Measurements from ENCODE around the gene SCFD1. TPM values are rescaled to one million over a fixed set of nuclear protein-coding genes. Genes with fewer than 3 reads are reported as not detected.
"Not testable (repeated sequence)": the region's sequence is repeated elsewhere in the genome, so short reads cannot be mapped to it uniquely, and the experiment has no call there.

SCFD1 gene
- total RNA-seq, 6 experiments from 2014 or later: 26.5 to 44.6 (median 34.8) TPM

GRCh38 chr14:30678926-30679431 lies 56.9 kb downstream of the SCFD1 start:
- no peak overlapping the region for H3K4me3 ChIP-seq
- peaks cover 0 to 8% (median 0%) of the 10 kb centered on the region in 4 donors for H3K36me3 ChIP-seq
- ATAC-seq (no peak), DNase-seq (no peak)
- TF ChIP-seq POLR2A (IDR thresholded peaks at IDR 0.05): no peak
- TF ChIP-seq CTCF (IDR thresholded peaks at IDR 0.05): no peak
- no peaks in the 10 kb centered on the region for H3K27me3 ChIP-seq
- no peaks in the 10 kb centered on the region for H3K4me1 ChIP-seq
- no peaks in the 10 kb centered on the region for H3K9me3 ChIP-seq
- H3K27ac ChIP-seq: no peak overlapping the region
- intact Hi-C loops (cut with DNase I): no loop called here

- no peaks in the 10 kb centered on the region for H3K27me3 ChIP-seq
- ATAC-seq (no peak), DNase-seq (no peak)
- no peak overlapping the region for H3K4me3 ChIP-seq
- no peak for TF ChIP-seq CTCF (IDR thresholded peaks at IDR 0.05)
- no peak for TF ChIP-seq POLR2A (IDR thresholded peaks at IDR 0.05)
- intact Hi-C loops (cut with DNase I): no loop called here
- H3K4me1 ChIP-seq: no peaks in the 10 kb centered on the region
- peaks cover 0 to 8% (median 0%) of the 10 kb centered on the region in 4 donors for H3K36me3 ChIP-seq
- no peak overlapping the region for H3K27ac ChIP-seq
- no peaks in the 10 kb centered on the region for H3K9me3 ChIP-seq
These were observed 57.9 kb downstream of the SCFD1 start for GRCh38 chr14:30680036-30680435.

GRCh38 chr14:30680776-30681175 lies 58.7 kb downstream of the SCFD1 start:
- H3K27me3 ChIP-seq; intact Hi-C loops (cut with DNase I); H3K36me3 ChIP-seq; H3K4me3 ChIP-seq; H3K4me1 ChIP-seq; H3K9me3 ChIP-seq; DNase-seq; ATAC-seq; H3K27ac ChIP-seq: not testable (repeated sequence)
- 98% methylated on average over 5 of the region's 5 CpGs for WGBS (ENCODE audit: insufficient coverage, low coverage, low lambda C conversion rate, missing lambda C conversion rate)

DNA sequence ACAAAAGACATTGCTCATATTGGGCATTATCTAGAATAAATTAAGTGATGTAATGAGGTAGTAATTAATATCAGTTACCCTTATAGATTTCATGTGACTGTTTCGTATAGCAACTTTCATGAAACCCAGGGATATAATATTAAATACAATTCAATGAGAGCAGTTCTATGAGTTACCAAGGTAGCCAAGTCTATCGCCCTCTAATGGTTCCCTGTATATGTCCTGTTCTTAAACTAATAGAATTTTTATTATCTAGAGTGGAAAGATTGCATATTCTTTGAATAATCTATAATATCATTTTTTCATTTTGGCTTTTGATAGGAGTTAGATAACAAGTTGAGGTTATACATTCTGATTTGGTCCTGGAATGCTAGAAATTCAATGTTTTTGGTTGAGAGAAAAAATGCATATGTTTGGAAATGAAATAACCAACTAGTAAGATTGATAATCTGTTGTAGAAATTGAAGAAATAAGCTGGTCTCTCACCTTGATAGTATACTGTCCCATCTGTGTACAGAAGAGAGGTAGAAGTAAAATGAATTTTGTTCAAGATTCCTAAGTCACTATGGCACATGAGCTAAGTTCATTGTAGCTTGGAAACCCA lies 59.7 kb downstream of the SCFD1 start:
- Histone ChIP-seq H3K36me3 (peaks cover 0 to 8% (median 0%) of the 10 kb centered on the region in 4 donors), H3K27me3 (no peaks in the 10 kb centered on the region), H3K4me1 (no peaks in the 10 kb centered on the region), H3K4me3 (no peak overlapping the region), H3K9me3 (no peaks in the 10 kb centered on the region), H3K27ac (no peak overlapping the region)
- 92% methylated on average over 2 of the region's 2 CpGs for WGBS (ENCODE audit: insufficient coverage, low coverage, low lambda C conversion rate, missing lambda C conversion rate)
- intact Hi-C loops (cut with DNase I): no loop called here
- TF ChIP-seq CTCF (IDR thresholded peaks at IDR 0.05): peak; percentile 7 to 44 (median 32)
- TF ChIP-seq POLR2A (IDR thresholded peaks at IDR 0.05): no peak
- ATAC-seq (no peak), DNase-seq (no peak)

DNA sequence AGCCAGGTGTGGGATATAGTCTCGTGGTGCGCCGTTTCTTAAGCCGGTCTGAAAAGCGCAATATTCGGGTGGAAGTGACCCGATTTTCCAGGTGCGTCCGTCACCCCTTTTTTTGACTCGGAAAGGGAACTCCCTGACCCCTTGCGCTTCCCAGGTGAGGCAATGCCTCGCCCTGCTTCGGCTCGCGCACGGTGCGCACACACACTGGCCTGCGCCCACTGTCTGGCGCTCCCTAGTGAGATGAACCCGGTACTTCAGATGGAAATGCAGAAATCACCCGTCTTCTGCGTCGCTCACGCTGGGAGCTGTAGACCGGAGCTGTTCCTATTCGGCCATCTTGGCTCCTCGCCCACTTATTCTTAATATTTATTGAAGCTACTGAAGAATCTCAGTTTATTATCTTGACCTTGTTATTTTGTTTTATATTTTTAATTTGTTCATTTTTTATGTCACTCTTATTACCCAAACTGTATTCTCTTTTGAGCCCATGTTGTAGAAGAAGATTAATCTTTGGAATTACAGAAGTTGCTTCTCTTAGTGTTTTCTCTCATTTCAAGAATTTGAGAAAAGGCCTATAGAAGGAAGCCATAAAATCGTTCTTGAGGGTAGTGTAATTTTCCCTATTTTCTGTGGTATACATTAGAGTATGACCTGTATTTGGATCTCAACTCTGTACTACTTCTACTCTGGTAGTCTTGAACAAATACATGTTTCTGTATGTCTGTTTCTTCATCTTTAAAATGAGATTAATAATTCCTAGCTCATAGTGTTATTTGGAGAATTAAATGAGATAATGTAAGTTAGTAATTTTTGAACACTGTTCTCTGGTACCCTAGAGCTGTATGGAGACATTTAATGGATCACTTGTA lies 68.6 kb downstream of the SCFD1 start:
- H3K9me3 ChIP-seq; H3K36me3 ChIP-seq; H3K27me3 ChIP-seq; DNase-seq; intact Hi-C loops (cut with DNase I): not testable (repeated sequence)
- peaks cover 0 to 22% (median 3%) of the 10 kb centered on the region in 4 donors for H3K4me1 ChIP-seq
- TF ChIP-seq CTCF (IDR thresholded peaks at IDR 0.05): peak; percentile 28 to 52 (median 44)
- peak in 3 of 4 donors; percentile 37 to 55 (median 53) for ATAC-seq
- H3K4me3 ChIP-seq: peak overlapping the region; percentile 25 to 34 (median 25)
- H3K27ac ChIP-seq: peak overlapping the region in 1 of 3 donors; percentile 24
- WGBS (ENCODE audit: insufficient coverage, low coverage, low lambda C conversion rate, missing lambda C conversion rate): 9% methylated on average over 10 of the region's 28 CpGs

All from right lobe of liver (tissue), 6 donors.